K562 (cell line): ENCODE results near the gene ARHGAP25. TPM values are rescaled to one million over a fixed set of nuclear protein-coding genes. Genes with fewer than 3 reads are reported as not detected.

Experiments used
- ATAC-seq: fragments of 200-7000 bp; cut with Tn5 transposase; 3 replicates; pipeline ENCODE4 v1.9.1; 2020; ENCODE audit warnings: moderate library complexity
- BruUV-seq: library from RNA; stranded (reverse); fragments of 400-500 nt; replicated peaks from 2 replicates; lab custom pipeline; 2021; lab: Mats Ljungman, UMichigan
- CTCF ChIA-PET: fragments of 300-600 bp; formaldehyde crosslinking; extraction: SDS; loops from one replicate; lab custom pipeline; 2021; ENCODE audit warnings: low intra/inter-chr PET ratio; lab: Yijun Ruan, JAX
- POLR2A ChIA-PET: fragments of 300-600, 350-650 bp; sonication (Branson Sonifier 250); formaldehyde crosslinking; extraction: SDS; loops from one replicate; lab custom pipeline; 2021; ENCODE audit warnings: antibody characterized with exemption, inconsistent platforms; lab: Yijun Ruan, JAX
- DNase-seq, 4 experiments: peaks; one replicate each; pipeline versions ENCODE4 v3.0.0 to v3.0.0-alpha.2; 2011 to 2018; ENCODE audit warnings: low spot score in 3 of 4, mixed read lengths in 3 of 4; ENCODE audit errors: extremely low read depth in 1 of 4
- FAIRE-seq: peaks from 2 replicates; lab custom pipeline; 2011; peaks lifted over from hg19 to GRCh38; lab: Jason Lieb, UNC
- H2AFZ ChIP-seq: 2 replicates; pipeline ENCODE4 v1.6.0; 2011; ENCODE audit warnings: low read depth, low read length, control low read depth, inconsistent platforms
- H3K27ac ChIP-seq: fragments of 200-600 bp; 3 replicates; pipeline ENCODE4 v1.8.0; 2011; ENCODE audit warnings: low read depth, mild to moderate bottlenecking, control low read depth, inconsistent platforms, low read length, moderate library complexity, mixed read lengths; ENCODE audit errors: extremely low read depth
- H3K27me3 ChIP-seq, 2 experiments: fragments of 300-600 bp in 1 of 2; 2 replicates in 1 of 2; 3 replicates in 1 of 2; pipeline versions ENCODE4 v1.6.0 to v1.8.0; 2011; ENCODE audit warnings: inconsistent platforms in 2 of 2, low read length in 2 of 2, mild to moderate bottlenecking in 1 of 2, mixed read lengths in 1 of 2, moderate library complexity in 1 of 2; ENCODE audit not compliant: control insufficient read depth in 2 of 2, insufficient read depth in 2 of 2
- H3K36me3 ChIP-seq: fragments of 300-600 bp; 3 replicates; pipeline ENCODE4 v1.8.0; 2011; ENCODE audit warnings: mild to moderate bottlenecking, low read length, inconsistent platforms; ENCODE audit not compliant: control insufficient read depth, insufficient read depth
- H3K4me1 ChIP-seq, 2 experiments: fragments of 200-600 bp in 1 of 2; replicated peaks in 1 of 2; 2 replicates in 1 of 2; 3 replicates in 1 of 2; pipeline versions ENCODE4 v1.5.1 to v1.8.0; 2011; ENCODE audit warnings: inconsistent platforms in 2 of 2, low read length in 2 of 2, mild to moderate bottlenecking in 1 of 2, mixed read lengths in 1 of 2, moderate library complexity in 1 of 2; ENCODE audit not compliant: control insufficient read depth in 2 of 2, insufficient read depth in 2 of 2
- H3K4me2 ChIP-seq: 2 replicates; pipeline ENCODE4 v1.6.1; 2011; ENCODE audit warnings: low read length, control low read depth, inconsistent platforms, mixed read lengths; ENCODE audit not compliant: insufficient read depth
- H3K4me3 ChIP-seq: fragments of 200-600 bp; sonication (generic), shearing (Covaris generic); 2 replicates; pipeline ENCODE4 v1.5.1; 2016; ENCODE audit warnings: control low read depth, inconsistent platforms
- H3K79me2 ChIP-seq: fragments of 200-600 bp; 3 replicates; pipeline ENCODE4 v1.8.0; 2011; ENCODE audit warnings: low read length, inconsistent platforms; ENCODE audit not compliant: control insufficient read depth, insufficient read depth
- H3K9ac ChIP-seq, 2 experiments: 2 replicates each; pipeline versions ENCODE4 v1.6.0 to v1.6.1; 2011; ENCODE audit warnings: low read depth in 2 of 2, low read length in 2 of 2, control low read depth in 1 of 2, inconsistent platforms in 1 of 2, mild to moderate bottlenecking in 1 of 2, mixed read lengths in 1 of 2; ENCODE audit not compliant: insufficient read depth in 1 of 2
- H3K9me1 ChIP-seq: one replicate; pipeline ENCODE4 v1.6.0; 2011; ENCODE audit warnings: inconsistent platforms, mild to moderate bottlenecking, low read length, moderate library complexity; ENCODE audit not compliant: control insufficient read depth, insufficient read depth
- H3K9me3 ChIP-seq: replicated peaks from 2 replicates; pipeline ENCODE4 v1.5.1; 2011; ENCODE audit warnings: low read depth, low read length, inconsistent platforms; ENCODE audit not compliant: control insufficient read depth, insufficient read depth
- H4K20me1 ChIP-seq: replicated peaks from 2 replicates; pipeline ENCODE4 v1.6.1; 2011; ENCODE audit warnings: low read length, inconsistent platforms, mixed read lengths; ENCODE audit not compliant: control insufficient read depth, insufficient read depth
- DACH1 ChIP-seq: fragments of 450-650 bp; IDR thresholded peaks from 2 replicates; pipeline ENCODE4 v1.6.1; 2018; ENCODE audit not compliant: partially characterized antibody
- FIP1L1 ChIP-seq: fragments of 200-400 bp; formaldehyde crosslinking; IDR thresholded peaks from 2 replicates; pipeline ENCODE4 v1.6.1; 2018; ENCODE audit warnings: mild to moderate bottlenecking, low read depth, low read length; ENCODE audit not compliant: poor library complexity, severe bottlenecking
- FOXP1 ChIP-seq: sonication (generic); formaldehyde crosslinking; IDR thresholded peaks from 2 replicates; pipeline ENCODE4 v1.8.0; 2022; ENCODE audit warnings: mild to moderate bottlenecking, missing genetic modification reagents
- RBM15 ChIP-seq: fragments of 200-400 bp; formaldehyde crosslinking; IDR thresholded peaks from 2 replicates; pipeline ENCODE4 v1.6.1; 2018; ENCODE audit warnings: mild to moderate bottlenecking, low read length, moderate library complexity; ENCODE audit not compliant: insufficient read depth
- SMC3 ChIP-seq: conservative IDR thresholded peaks from 2 replicates; pipeline ENCODE4 v1.6.1; 2011; ENCODE audit warnings: low read depth, low read length, improper control_type of control experiment; ENCODE audit not compliant: insufficient read depth
- TFAM ChIP-seq: fragments of 250-450 bp; sonication (Bioruptor Pico); conservative IDR thresholded peaks from 2 replicates; pipeline ENCODE4 v1.5.0; 2021; ENCODE audit warnings: mild to moderate bottlenecking, moderate library complexity
- ZKSCAN8 ChIP-seq: fragments of 200-800 bp; sonication (Bioruptor generic); IDR thresholded peaks from 2 replicates; pipeline ENCODE4 v1.6.1; 2016; ENCODE audit warnings: missing genetic modification characterization, missing compliant biosample characterization
- ZNF146 ChIP-seq: IDR thresholded peaks from one replicate; pipeline ENCODE4 v1.6.1; 2018; ENCODE audit warnings: missing compliant biosample characterization; ENCODE audit not compliant: unreplicated experiment
- ZNF217 ChIP-seq: sonication (generic); formaldehyde crosslinking; IDR thresholded peaks from 2 replicates; pipeline ENCODE4 v1.8.0; 2022; ENCODE audit warnings: mild to moderate bottlenecking, missing genetic modification reagents
- ZNF24 ChIP-seq: fragments of 450-650 bp; IDR thresholded peaks from 2 replicates; pipeline ENCODE4 v1.6.1; 2016
- ZNF778 ChIP-seq: fragments of 450-650 bp; formaldehyde crosslinking; IDR thresholded peaks from 2 replicates; pipeline ENCODE4 v1.4.0; 2020; ENCODE audit warnings: mild to moderate bottlenecking, moderate library complexity
- ZSCAN29 ChIP-seq: fragments of 450-650 bp; IDR thresholded peaks from 2 replicates; pipeline ENCODE4 v1.6.1; 2017
- WGBS: fragments of 100-300 bp; shearing (Covaris generic); methylation state at CpG from one replicate; pipeline ENCODE4 v1.1.6; 2016; ENCODE audit warnings: low coverage, mixed read lengths; ENCODE audit not compliant: insufficient coverage; ENCODE audit errors: missing lambda C conversion rate; 5-methylcytosine and 5-hydroxymethylcytosine counted together
- in situ Hi-C: fragments of 300-500 bp; cut with MboI; formaldehyde crosslinking; loops from 4 replicates; pipeline ENCODE4 v1.15.0; 2018; ENCODE audit warnings: inconsistent platforms, mixed read lengths
- intact Hi-C: fragments of 100-400 bp; cut with micrococcal nuclease; formaldehyde crosslinking; loops from 2 replicates; pipeline ENCODE4 v1.14.2; 2022
- polyA plus RNA-seq, 8 experiments: library from polyadenylated mRNA; depleted of rRNA in 4 of 8; stranded (reverse) in 5 of 8; unstranded in 3 of 8; fragments of >200 nt; fragmentation: Nextera tagmentation in 2 of 8; fragmentation: Illumina TruSeq in 1 of 8; extraction: Ambion mirVana in 2 of 8; extraction: Trizol in 1 of 8; gene quantifications; 2 replicates each; pipeline versions ENCODE4 v1.2.1 to v1.2.3, GENCODE V29; 2011 to 2014; ENCODE audit warnings: inconsistent platforms in 1 of 8, missing spikeins in 1 of 8
- total RNA-seq, 7 experiments: library from RNA; depleted of rRNA in 6 of 7; stranded (reverse); fragments of >200 nt in 6 of 7; fragmentation: Illumina TruSeq in 2 of 7; extraction: Trizol in 2 of 7; gene quantifications; 2 replicates each; pipeline versions ENCODE4 v1.2.1 to v1.2.3, GENCODE V29; 2011 to 2021; ENCODE audit warnings: low replicate concordance in 1 of 7

The ARHGAP25 gene
- total and polyA plus RNA-seq, 9 of the 15 experiments (the other 6 are each of a cell fraction or from before 2014, with no cell fraction given), result 4.9 to 14.8 (median 10.7) TPM

- in situ Hi-C loops (no loop called here), intact Hi-C loops (loop anchor here (10.0 kb wide), 1 partner anchor 122 kb away; no protein-coding TSS in a partner anchor)
- Histone ChIP-seq H3K27me3 (no peaks in the 10 kb centered on the region), H3K27ac (no peak overlapping the region), H3K9me1 (no peaks in the 10 kb centered on the region), H4K20me1 (no peaks in the 10 kb centered on the region), H3K4me2 (no peak overlapping the region), H3K4me3 (no peak overlapping the region), H3K36me3 (no peaks in the 10 kb centered on the region), H3K4me1 (peaks cover 0 to 12% of the 10 kb centered on the region in 2 experiments; a peak in 4 of 5 replicates), H2AFZ (no peak overlapping the region), H3K9ac (no peak overlapping the region), H3K9me3 (no peaks in the 10 kb centered on the region), H3K79me2 (no peaks in the 10 kb centered on the region)
- BruUV-seq, result no TSS peak
- CTCF ChIA-PET, result no interaction called here
- POLR2A ChIA-PET, result no interaction called here
- no peak for TF ChIP-seq DACH1
- TF ChIP-seq ZKSCAN8 (CRISPR knock-in tag), result no peak
- TF ChIP-seq ZNF146, result no peak
- no peak for TF ChIP-seq ZSCAN29
- TF ChIP-seq RBM15, result no peak
- TF ChIP-seq SMC3, result no peak
- TF ChIP-seq TFAM (CRISPR knock-in tag), result no peak
- TF ChIP-seq ZNF217 (CRISPR knock-in tag), result no peak
- no peak for TF ChIP-seq FOXP1
- TF ChIP-seq ZNF24, result no peak
- TF ChIP-seq ZNF778 (CRISPR knock-in tag), result no peak
- no peak for TF ChIP-seq FIP1L1
- 26% methylated on average over 8 of the region's 8 CpGs for WGBS
- ATAC-seq (no peak), DNase-seq (no peak), FAIRE-seq (no peak)
Measured at GRCh38 chr2:68716604-68717304, 17.9 kb upstream of the ARHGAP25 start.
